GM12891 (cell line): ENCODE data around the gene WASL.

ENCODE experiments used
- POLR2A ChIP-seq: IDR thresholded peaks from 2 replicates; pipeline ENCODE4 v1.6.1; 2011; ENCODE audit warnings: low read depth, low read length, control low read depth
- POLR2AphosphoS5 ChIP-seq: IDR thresholded peaks from 2 replicates; pipeline ENCODE4 v1.6.1; 2011; ENCODE audit warnings: low read depth, low read length, control low read depth
- TAF1 ChIP-seq: IDR thresholded peaks from 2 replicates; pipeline ENCODE4 v1.6.1; 2011; ENCODE audit warnings: low read depth, low read length, control low read depth

- TF ChIP-seq POLR2A (no peak), TAF1 (no peak), POLR2AphosphoS5 (no peak)
Observed at GRCh38 chr7:123652406-123652805, 96.4 kb downstream of the WASL start.
